GM12878 (cell line): ENCODE data around the gene ELK4. TPM values are rescaled to one million over a fixed set of nuclear protein-coding genes. Genes with fewer than 3 reads are reported as not detected.

Source experiments
- ATAC-seq: fragments of 200-7000 bp; cut with Tn5 transposase; 3 replicates; pipeline ENCODE4 v1.9.1; 2020; ENCODE audit warnings: mild to moderate bottlenecking, moderate library complexity
- Bru-seq: library from RNA; stranded (reverse); fragments of 400-500 nt; gene quantifications from one replicate; lab custom pipeline; 2021; lab: Mats Ljungman, UMichigan
- BruChase-seq, 2 experiments: library from RNA; stranded (reverse); fragments of 400-500 nt; gene quantifications; one replicate each; lab custom pipeline; 2021; lab: Mats Ljungman, UMichigan
- BruUV-seq: library from RNA; stranded (reverse); fragments of 400-500 nt; replicated peaks from 2 replicates; lab custom pipeline; 2021; lab: Mats Ljungman, UMichigan
- CTCF ChIA-PET: fragments of 300-600 bp; sonication (Branson Sonifier 250); formaldehyde crosslinking; extraction: SDS; loops from one replicate; lab custom pipeline; 2021; ENCODE audit warnings: inconsistent platforms; lab: Yijun Ruan, JAX
- POLR2A ChIA-PET: fragments of 350-600 bp; formaldehyde crosslinking; extraction: SDS; loops from one replicate; lab custom pipeline; 2021; ENCODE audit warnings: inconsistent platforms; lab: Charles Lee
- RAD21 ChIA-PET: fragments of 300-600 bp; sonication (Branson Sonifier 250); formaldehyde crosslinking; loops from one replicate; lab custom pipeline; 2023; ENCODE audit warnings: antibody characterized with exemption; ENCODE audit not compliant: unreplicated experiment; lab: Charles Lee
- SMC1A ChIA-PET: fragments of 300-600 bp; sonication (Branson Sonifier 250); formaldehyde crosslinking; loops from one replicate; lab custom pipeline; 2023; ENCODE audit not compliant: unreplicated experiment, uncharacterized antibody; lab: Charles Lee
- DNase-seq: peaks from one replicate; pipeline ENCODE4 v3.0.0-alpha.2; 2011; ENCODE audit warnings: low read depth, low spot score
- FAIRE-seq: peaks from 3 replicates; lab custom pipeline; 2011; peaks lifted over from hg19 to GRCh38; lab: Jason Lieb, UNC
- H2AFZ ChIP-seq: 2 replicates; pipeline ENCODE4 v1.6.0; 2011; ENCODE audit warnings: low read depth, low read length, control low read depth; ENCODE audit not compliant: control insufficient read depth
- H3K27ac ChIP-seq: 2 replicates; pipeline ENCODE4 v1.5.1; 2011; ENCODE audit warnings: control low read depth; ENCODE audit not compliant: control insufficient read depth, insufficient read depth
- H3K27me3 ChIP-seq, 2 experiments: replicated peaks in 1 of 2; 2 replicates each; pipeline versions ENCODE4 v1.6.0 to v1.6.1; 2011; ENCODE audit warnings: low read length in 1 of 2; ENCODE audit not compliant: control insufficient read depth in 2 of 2, insufficient read depth in 2 of 2
- H3K36me3 ChIP-seq, 2 experiments: 2 replicates each; pipeline ENCODE4 v1.5.1; 2011; ENCODE audit warnings: low read length in 1 of 2; ENCODE audit not compliant: control insufficient read depth in 2 of 2, insufficient read depth in 2 of 2
- H3K4me1 ChIP-seq: 2 replicates; pipeline ENCODE4 v1.6.1; 2011; ENCODE audit warnings: mild to moderate bottlenecking, low read length, moderate library complexity, mixed read lengths; ENCODE audit not compliant: control insufficient read depth, insufficient read depth
- H3K4me2 ChIP-seq: 2 replicates; pipeline ENCODE4 v1.6.0; 2011; ENCODE audit warnings: control low read depth; ENCODE audit not compliant: control insufficient read depth, insufficient read depth
- H3K4me3 ChIP-seq: fragments of 200-600 bp; sonication (generic); 2 replicates; pipeline ENCODE4 v1.5.1; 2016
- H3K79me2 ChIP-seq: 2 replicates; pipeline ENCODE4 v1.6.0; 2011; ENCODE audit warnings: low read length; ENCODE audit not compliant: control insufficient read depth, insufficient read depth
- H3K9ac ChIP-seq: 2 replicates; pipeline ENCODE4 v1.8.0; 2011; ENCODE audit warnings: low read length, control low read depth, mixed read lengths; ENCODE audit not compliant: control insufficient read depth, insufficient read depth
- H3K9me3 ChIP-seq: replicated peaks from 3 replicates; pipeline ENCODE4 v1.5.1; 2011; ENCODE audit warnings: mild to moderate bottlenecking, low read length; ENCODE audit not compliant: control insufficient read depth, insufficient read depth
- H4K20me1 ChIP-seq: 2 replicates; pipeline ENCODE4 v1.6.0; 2011; ENCODE audit not compliant: control insufficient read depth, insufficient read depth
- EED ChIP-seq: sonication (generic); IDR thresholded peaks from 2 replicates; pipeline ENCODE4 v1.6.1; 2016; ENCODE audit warnings: antibody characterized with exemption, low read depth
- FOS ChIP-seq: IDR thresholded peaks from 3 replicates; pipeline ENCODE4 v1.6.1; 2011; ENCODE audit warnings: borderline replicate concordance; ENCODE audit not compliant: insufficient read length; ENCODE audit errors: extremely low read depth
- RAD21 ChIP-seq: IDR thresholded peaks from 2 replicates; pipeline ENCODE4 v1.6.1; 2011; ENCODE audit warnings: mild to moderate bottlenecking, low read depth, low read length, moderate library complexity; ENCODE audit not compliant: insufficient read depth
- RELB ChIP-seq: fragments of 450-650 bp; IDR thresholded peaks from 2 replicates; pipeline ENCODE4 v1.6.1; 2017; ENCODE audit warnings: low read depth, mild to moderate bottlenecking, moderate library complexity
- TCF12 ChIP-seq: IDR thresholded peaks from 2 replicates; pipeline ENCODE4 v1.6.1; 2011; ENCODE audit warnings: low read depth, mild to moderate bottlenecking, low read length
- TCF3 ChIP-seq: IDR thresholded peaks from 2 replicates; pipeline ENCODE4 v1.6.1; 2012; ENCODE audit warnings: low read depth, mild to moderate bottlenecking, low read length, borderline replicate concordance; ENCODE audit not compliant: insufficient read depth
- USF2 ChIP-seq: IDR thresholded peaks from 2 replicates; pipeline ENCODE4 v1.6.1; 2011; ENCODE audit warnings: low read depth, low read length, improper control_type of control experiment, borderline replicate concordance
- YY1 ChIP-seq: IDR thresholded peaks from 2 replicates; pipeline ENCODE4 v1.6.1; 2011; ENCODE audit warnings: low read depth, mild to moderate bottlenecking, low read length
- ZBTB40 ChIP-seq: fragments of 450-650 bp; IDR thresholded peaks from 2 replicates; pipeline ENCODE4 v1.6.1; 2016; ENCODE audit warnings: mild to moderate bottlenecking, moderate library complexity, borderline replicate concordance
- WGBS: methylation state at CpG from one replicate; pipeline ENCODE4 v1.1.6; 2016; ENCODE audit warnings: low lambda C conversion rate; ENCODE audit not compliant: insufficient replicate concordance, insufficient coverage; ENCODE audit errors: missing lambda C conversion rate; 5-methylcytosine and 5-hydroxymethylcytosine counted together
- in situ Hi-C: fragments of 300-500 bp; cut with MboI; formaldehyde crosslinking; loops from 9 replicates; pipeline ENCODE4 v1.14.3; 2018; ENCODE audit warnings: mixed read lengths
- intact Hi-C: fragments of 100-400 bp; cut with micrococcal nuclease; formaldehyde crosslinking; loops from one replicate; pipeline ENCODE4 v1.14.2; 2022; ENCODE audit not compliant: unreplicated experiment
- long read RNA-seq, 2 experiments: library from polyadenylated mRNA; unstranded; transcript quantifications; one replicate each; pipeline ENCODE4 v2.0.0, GENCODE V29; 2019 to 2020
- polyA minus RNA-seq, 3 experiments: library from RNA; depleted of rRNA, polyadenylated mRNA; stranded (reverse); fragments of >200 nt; gene quantifications; 2 replicates each; pipeline ENCODE4 v1.2.3, GENCODE V29; 2011
- polyA plus RNA-seq, 11 experiments: library from polyadenylated mRNA; depleted of rRNA in 4 of 11; unstranded in 6 of 11; stranded (reverse) in 5 of 11; fragments of >200 nt; fragmentation: Nextera tagmentation in 4 of 11; fragmentation: Illumina TruSeq in 1 of 11; extraction: Ambion mirVana in 4 of 11; extraction: Trizol in 1 of 11; gene quantifications; 1 replicate in 1 of 11; 2 replicates in 10 of 11; pipeline versions ENCODE4 v1.2.1 to v1.2.3, GENCODE V29; 2011 to 2016; ENCODE audit warnings: inconsistent platforms in 2 of 11, missing spikeins in 2 of 11, low read depth in 1 of 11
- total RNA-seq, 4 experiments: library from RNA; depleted of rRNA in 3 of 4; stranded (reverse); fragments of >200 nt in 3 of 4; fragmentation: Illumina TruSeq in 1 of 4; extraction: Trizol in 1 of 4; gene quantifications; 2 replicates each; pipeline versions ENCODE4 v1.2.1 to v1.2.3, GENCODE V29; 2013 to 2021

Gene ELK4
- total RNA-seq (2013; cell fraction: nucleolus; rRNA removed) = 64.5 and 67.4 TPM in 2 replicates
- total RNA-seq (2014; rRNA removed) (20.1 and 22.5 TPM in 2 replicates), total RNA-seq (2014; rRNA removed; fragmentation: Illumina TruSeq; extraction: Trizol) (36.2 and 39.0 TPM in 2 replicates), total RNA-seq (2021) (70.7 and 71.5 TPM in 2 replicates), polyA plus RNA-seq (2011; rRNA removed) (21.8 and 27.6 TPM in 2 replicates), polyA plus RNA-seq (2014; fragmentation: Illumina TruSeq; extraction: Trizol) (24.6 and 32.2 TPM in 2 replicates), polyA plus RNA-seq (2014; fragmentation: Nextera tagmentation; extraction: Ambion mirVana) (10 to 100 TPM in 1 of 2 experiments, 1 to 10 TPM in 1; 5.2 to 11.9 TPM), polyA plus RNA-seq (2014; rRNA removed) (13.6 and 16.8 TPM in 2 replicates), polyA plus RNA-seq (2016; fragmentation: Nextera tagmentation; extraction: Ambion mirVana) (1 to 10 TPM; 6.5 to 8.7 TPM), polyA minus RNA-seq (2011; rRNA and poly(A)+ RNA removed) (23.1 and 23.6 TPM in 2 replicates), Bru-seq, nascent RNA (percentile 94 among the genes with signal in this experiment), BruChase-seq, experiment 1, labeled RNA remaining after a 6-hour chase (percentile 99 among the genes with signal in this experiment), BruChase-seq, experiment 2, labeled RNA remaining after a 2-hour chase (percentile 98 among the genes with signal in this experiment)
- polyA plus RNA-seq (2011; ENCODE audit: low read depth) = 12.2 TPM
- polyA plus RNA-seq (2011; cell fraction: cytosol; rRNA removed) = 8.6 and 10.9 TPM in 2 replicates
- polyA plus RNA-seq (2011; cell fraction: nucleus; rRNA removed) = 14.3 and 15.4 TPM in 2 replicates
- polyA plus RNA-seq (2012) = 16.3 and 17.6 TPM in 2 replicates
- 14.8 and 18.2 TPM in 2 replicates for polyA minus RNA-seq (2011; cell fraction: cytosol; rRNA and poly(A)+ RNA removed)
- polyA minus RNA-seq (2011; cell fraction: nucleus; rRNA and poly(A)+ RNA removed) = 5.7 and 11.3 TPM in 2 replicates
- long read RNA-seq, experiment 1, partial matches to known transcripts = 0 of 4 reads
- long read RNA-seq, experiment 1, other reads (novel, unspliced or antisense) = 3 of 4 reads
- long read RNA-seq, experiment 2, partial matches to known transcripts = 0 of 16 reads
- long read RNA-seq, experiment 2, other reads (novel, unspliced or antisense) = 16 of 16 reads

GRCh38 chr1:205631768-205632668 lies at the start of gene ELK4:
Gene ELK4 (minus strand): TSS chr1:205632011. CDS start chr1:205623882, 8,129 bp downstream.
- H3K79me2 ChIP-seq = peaks cover 36% of the 10 kb centered on the region
- H3K27ac ChIP-seq = peak within 1 kb of the TSS; percentile 74
- H3K4me2 ChIP-seq = peak within 1 kb of the TSS; percentile 96
- BruUV-seq = TSS peak; percentile 93
- H3K4me3 ChIP-seq = peak within 1 kb of the TSS; percentile 93
- H4K20me1 ChIP-seq = no peaks in the 10 kb centered on the region
- RAD21 ChIA-PET = interaction anchor here (0.7 to 6.8 kb wide), 22 partner anchors 10 to 420 kb away, joined by 3 to 381 read pairs (median 7); no protein-coding TSS in a partner anchor
- H3K4me1 ChIP-seq = peaks cover 13% of the 10 kb centered on the region
- in situ Hi-C loops (no loop called here), intact Hi-C loops (loop anchor here (1.0 to 10.0 kb wide), 3 partner anchors 40 to 423 kb away; partner anchors contain the start of gene RHEX)
- H3K27me3 ChIP-seq = no peaks in the 10 kb centered on the region
- no peaks in the 10 kb centered on the region for H3K9me3 ChIP-seq
- POLR2A ChIA-PET = interaction anchor here (0.5 to 2.4 kb wide), 14 partner anchors 10 to 153 kb away, joined by 3 to 67 read pairs (median 4); no protein-coding TSS in a partner anchor
- CTCF ChIA-PET = interaction anchor here (0.6 to 12.3 kb wide), 33 partner anchors 8 to 376 kb away, joined by 3 to 408 read pairs (median 5); no protein-coding TSS in a partner anchor
- H3K36me3 ChIP-seq = no peaks in the 10 kb centered on the region
- ATAC-seq (peak; percentile 73), DNase-seq (peak; percentile 87), FAIRE-seq (peak; percentile 49)
- peak within 1 kb of the TSS; percentile 76 for H2AFZ ChIP-seq
- SMC1A ChIA-PET = interaction anchor here (0.6 to 8.1 kb wide), 24 partner anchors 8 to 345 kb away, joined by 3 to 301 read pairs (median 6); partner anchors contain the start of gene NUCKS1
- WGBS = 1% methylated on average over 53 of the region's 83 CpGs
- H3K9ac ChIP-seq = peak within 1 kb of the TSS; percentile 84
- TF ChIP-seq RELB (peak; percentile 67), ZBTB40 (peak; percentile 64; the same call in 1 of the 2 replicates), USF2 (no peak), EED (0 out of 2 replicates have a peak, but pooled peaks have one; percentile 14), YY1 (peak; percentile 75), TCF12 (peak; percentile 71; the same call in 1 of the 2 replicates), FOS (no peak), TCF3 (peak; percentile 62; the same call in 1 of the 2 replicates), RAD21 (peak; percentile 79)
